Activated CD8-positive, alpha-beta memory T cell treated with anti-CD3 and anti-CD28 coated beads, Interleukin-2, amount 10 ng/mL, durations not matched to agents 7 days and 5 days (primary cell): ENCODE results near the gene NPIPB2. TPM values are rescaled to one million over a fixed set of nuclear protein-coding genes. Genes with fewer than 3 reads are reported as not detected.
A peak's percentile ranks its signal among the peaks of the same experiment; 100 is the strongest.
"Not testable (repeated sequence)": the region's sequence is repeated elsewhere in the genome, so short reads cannot be mapped to it uniquely, and the experiment has no call there.

Source experiments
- ATAC-seq: fragments of 150-1000 bp; cut with Tn5 transposase; one replicate; pipeline ENCODE4 v1.10.0; 2021; ENCODE audit warnings: moderate library complexity
- CTCF ChIA-PET: fragments of 350-600 bp; sonication (Branson Sonifier 250); formaldehyde crosslinking; loops from one replicate; lab custom pipeline; 2021; ENCODE audit warnings: antibody characterized with exemption; lab: Charles Lee
- DNase-seq: peaks from one replicate; pipeline ENCODE4 v3.0.0-alpha.2; 2020
- H3K27ac Mint-ChIP-seq: one replicate; pipeline ENCODE4 v1.8.0; 2021; ENCODE audit warnings: mild to moderate bottlenecking, mixed read lengths
- H3K27me3 Mint-ChIP-seq: one replicate; pipeline ENCODE4 v1.8.0; 2021; ENCODE audit warnings: mixed read lengths
- H3K36me3 Mint-ChIP-seq: one replicate; pipeline ENCODE4 v1.8.0; 2021; ENCODE audit warnings: mild to moderate bottlenecking, mixed read lengths
- H3K4me1 Mint-ChIP-seq: one replicate; pipeline ENCODE4 v1.8.0; 2021; ENCODE audit warnings: mixed read lengths
- H3K4me3 Mint-ChIP-seq: one replicate; pipeline ENCODE4 v1.8.0; 2021; ENCODE audit warnings: mild to moderate bottlenecking, moderate library complexity, mixed read lengths
- H3K9me3 Mint-ChIP-seq: one replicate; pipeline ENCODE4 v1.8.0; 2022; ENCODE audit warnings: low read depth, mixed read lengths
- total RNA-seq, 2 experiments: library from RNA; stranded (reverse); gene quantifications; one replicate each; pipeline ENCODE4 v1.2.3, GENCODE V29; 2021

Gene NPIPB2
- 10 to 100 TPM; 14.9 to 22.9 TPM for total RNA-seq

GRCh38 chr16:11941945-11942344, at the start of gene NPIPB2:
Gene NPIPB2 (minus strand): TSS chr16:11942045. CDS start chr16:11942045, 0 bp downstream.
- H3K9me3 Mint-ChIP-seq, CTCF ChIA-PET, H3K27ac Mint-ChIP-seq, ATAC-seq, H3K4me1 Mint-ChIP-seq, H3K27me3 Mint-ChIP-seq, H3K36me3 Mint-ChIP-seq, H3K4me3 Mint-ChIP-seq, DNase-seq: not testable (repeated sequence)

- Mint-ChIP-seq H3K36me3 (no peaks in the 10 kb centered on the region), H3K4me1 (peaks cover 5% of the 10 kb centered on the region), H3K4me3 (no peak overlapping the region), H3K9me3 (no peaks in the 10 kb centered on the region), H3K27ac (no peak overlapping the region), H3K27me3 (no peaks in the 10 kb centered on the region)
- CTCF ChIA-PET = no interaction called here
- no peak for ATAC-seq
- no peak for DNase-seq
Observed at GRCh38 chr16:11990702-11991390, 49.0 kb upstream of the NPIPB2 start.

GRCh38 chr16:11988258-11988978, 46.6 kb upstream of the NPIPB2 start:
- DNase-seq (no peak), ATAC-seq (no peak)
- H3K4me1 Mint-ChIP-seq = no peaks in the 10 kb centered on the region
- H3K4me3 Mint-ChIP-seq = no peak overlapping the region
- H3K27ac Mint-ChIP-seq = no peak overlapping the region
- no peaks in the 10 kb centered on the region for H3K27me3 Mint-ChIP-seq
- H3K9me3 Mint-ChIP-seq = no peaks in the 10 kb centered on the region
- CTCF ChIA-PET = no interaction called here
- no peaks in the 10 kb centered on the region for H3K36me3 Mint-ChIP-seq

- no peaks in the 10 kb centered on the region for H3K4me1 Mint-ChIP-seq
- H3K4me3 Mint-ChIP-seq = no peak overlapping the region
- H3K27ac Mint-ChIP-seq = no peak overlapping the region
- H3K36me3 Mint-ChIP-seq = no peaks in the 10 kb centered on the region
- H3K27me3 Mint-ChIP-seq = no peaks in the 10 kb centered on the region
- ATAC-seq (no peak), DNase-seq (no peak)
- H3K9me3 Mint-ChIP-seq = no peaks in the 10 kb centered on the region
- CTCF ChIA-PET = no interaction called here
Observed at GRCh38 chr16:11986521-11987057, 44.7 kb upstream of the NPIPB2 start.

GRCh38 chr16:11985250-11985649, 43.4 kb upstream of the NPIPB2 start:
- H3K9me3 Mint-ChIP-seq = no peaks in the 10 kb centered on the region
- no peak overlapping the region for H3K27ac Mint-ChIP-seq
- CTCF ChIA-PET = no interaction called here
- H3K27me3 Mint-ChIP-seq = no peaks in the 10 kb centered on the region
- H3K36me3 Mint-ChIP-seq = no peaks in the 10 kb centered on the region
- H3K4me3 Mint-ChIP-seq = no peak overlapping the region
- ATAC-seq (no peak), DNase-seq (no peak)
- peaks cover 2% of the 10 kb centered on the region for H3K4me1 Mint-ChIP-seq

GRCh38 chr16:11980136-11980844, 38.4 kb upstream of the NPIPB2 start:
- H3K27me3 Mint-ChIP-seq = no peaks in the 10 kb centered on the region
- CTCF ChIA-PET = no interaction called here
- H3K4me1 Mint-ChIP-seq = peaks cover 34% of the 10 kb centered on the region
- ATAC-seq (no peak), DNase-seq (no peak)
- H3K4me3 Mint-ChIP-seq = no peak overlapping the region
- peak overlapping the region; percentile 23 for H3K27ac Mint-ChIP-seq
- no peaks in the 10 kb centered on the region for H3K9me3 Mint-ChIP-seq
- no peaks in the 10 kb centered on the region for H3K36me3 Mint-ChIP-seq

- no peak overlapping the region for H3K4me3 Mint-ChIP-seq
- H3K36me3 Mint-ChIP-seq = no peaks in the 10 kb centered on the region
- CTCF ChIA-PET = no interaction called here
- no peaks in the 10 kb centered on the region for H3K27me3 Mint-ChIP-seq
- no peak overlapping the region for H3K27ac Mint-ChIP-seq
- no peaks in the 10 kb centered on the region for H3K9me3 Mint-ChIP-seq
- peaks cover 35% of the 10 kb centered on the region for H3K4me1 Mint-ChIP-seq
- ATAC-seq (no peak), DNase-seq (no peak)
Observed at GRCh38 chr16:11979013-11979672, 37.3 kb upstream of the NPIPB2 start.

- Mint-ChIP-seq H3K4me3 (peak overlapping the region; percentile 98), H3K36me3 (no peaks in the 10 kb centered on the region), H3K4me1 (peaks cover 35% of the 10 kb centered on the region), H3K27me3 (no peaks in the 10 kb centered on the region), H3K27ac (no peak overlapping the region), H3K9me3 (no peaks in the 10 kb centered on the region)
- CTCF ChIA-PET = no interaction called here
- DNase-seq (no peak), ATAC-seq (no peak)
Observed at GRCh38 chr16:11978080-11978479, 36.2 kb upstream of the NPIPB2 start.

GRCh38 chr16:11977376-11978041, 35.7 kb upstream of the NPIPB2 start:
- Mint-ChIP-seq H3K36me3 (no peaks in the 10 kb centered on the region), H3K4me3 (peak overlapping the region; percentile 98)

GRCh38 chr16:11976850-11977375, 35.1 kb upstream of the NPIPB2 start:
- Mint-ChIP-seq H3K4me1 (peaks cover 35% of the 10 kb centered on the region), H3K27me3 (no peaks in the 10 kb centered on the region), H3K9me3 (no peaks in the 10 kb centered on the region), H3K4me3 (peak overlapping the region; percentile 98), H3K27ac (peak overlapping the region; percentile 87), H3K36me3 (no peaks in the 10 kb centered on the region)
- CTCF ChIA-PET = interaction anchor here (0.7 to 1.5 kb wide), 5 partner anchors 13 to 581 kb away, joined by 3 to 5 read pairs (median 3); partner anchors contain the start of genes GSPT1 and TNFRSF17
- ATAC-seq = no peak
- DNase-seq = no peak

More at GRCh38 chr16:11977376-11978041, 35.7 kb upstream of the NPIPB2 start:
- H3K27me3 Mint-ChIP-seq = no peaks in the 10 kb centered on the region
- H3K9me3 Mint-ChIP-seq = no peaks in the 10 kb centered on the region
- no peak for DNase-seq
- ATAC-seq = no peak
- peak overlapping the region; percentile 87 for H3K27ac Mint-ChIP-seq
- peaks cover 35% of the 10 kb centered on the region for H3K4me1 Mint-ChIP-seq
- CTCF ChIA-PET = interaction anchor here (1.0 to 1.5 kb wide), 3 partner anchors 13 to 90 kb away, joined by 3 to 5 read pairs (median 3); partner anchors contain the start of genes GSPT1 and TNFRSF17

- DNase-seq = no peak
- CTCF ChIA-PET = interaction anchor here (0.7 kb wide), 1 partner anchor 81 kb away, joined by 3 read pairs; no protein-coding TSS in a partner anchor
- Mint-ChIP-seq H3K4me1 (peaks cover 24% of the 10 kb centered on the region), H3K27ac (no peak overlapping the region), H3K27me3 (no peaks in the 10 kb centered on the region), H3K4me3 (no peak overlapping the region), H3K36me3 (no peaks in the 10 kb centered on the region), H3K9me3 (no peaks in the 10 kb centered on the region)
- no peak for ATAC-seq
Observed at GRCh38 chr16:11973070-11973469, 31.2 kb upstream of the NPIPB2 start.

GRCh38 chr16:11972128-11972527, 30.3 kb upstream of the NPIPB2 start:
- Mint-ChIP-seq H3K9me3 (no peaks in the 10 kb centered on the region), H3K4me1 (peaks cover 14% of the 10 kb centered on the region), H3K36me3 (no peaks in the 10 kb centered on the region), H3K27me3 (no peaks in the 10 kb centered on the region), H3K4me3 (no peak overlapping the region), H3K27ac (no peak overlapping the region)
- DNase-seq (no peak), ATAC-seq (no peak)
- CTCF ChIA-PET = no interaction called here
